ENCODE results near the gene CLEC12A. TPM values are rescaled to one million over a fixed set of nuclear protein-coding genes. Genes with fewer than 3 reads are reported as not detected.
"Not testable (repeated sequence)": the region's sequence is repeated elsewhere in the genome, so short reads cannot be mapped to it uniquely, and the experiment has no call there.

CLEC12A gene
- total RNA-seq, 1 experiment from 2014 or later = not detected

GRCh38 chr12:9952954-9953729, 18.1 kb upstream of the CLEC12A start:
- H3K9me3 ChIP-seq (ENCODE audit: control insufficient read depth in 1 of 2, insufficient read depth in 1 of 2, low read depth in 1 of 2, low read length in 2 of 2); H3K9me2 ChIP-seq (ENCODE audit: insufficient read depth); H3K4me1 ChIP-seq (ENCODE audit: control insufficient read depth in 1 of 2, insufficient read depth in 2 of 2, low read length in 2 of 2); H3K4me3 ChIP-seq (replicated peaks in 1 of 2; ENCODE audit: low read depth in 1 of 2, low read length in 2 of 2); BruUV-seq (replicated peaks); H3K27ac ChIP-seq (ENCODE audit: low read depth, low read length); H3K79me2 ChIP-seq (ENCODE audit: insufficient read depth, low read length); RAD21 ChIA-PET (ENCODE audit: low non-redundant PET in 1 of 2, low total read pairs in 2 of 2, uncharacterized antibody in 2 of 2, unreplicated experiment in 2 of 2); CTCF ChIA-PET; H3K36me3 ChIP-seq (ENCODE audit: control insufficient read depth in 1 of 2, insufficient read depth in 2 of 2, low read length in 2 of 2); intact Hi-C loops (cut with micrococcal nuclease); ATAC-seq; POLR2A ChIA-PET; H4K20me1 ChIP-seq (ENCODE audit: insufficient read depth); H3K9ac ChIP-seq (ENCODE audit: low read length); H3K4me2 ChIP-seq (ENCODE audit: low read length); DNase-seq (ENCODE audit: low read depth, low spot score); H2AFZ ChIP-seq (ENCODE audit: low read depth, low read length, poor library complexity, severe bottlenecking): not testable (repeated sequence)
- peaks cover 58% of the 10 kb centered on the region for H3K27me3 ChIP-seq (ENCODE audit: insufficient read depth, low read length)

GRCh38 chr12:9957834-9958233, 13.4 kb upstream of the CLEC12A start:
- Histone ChIP-seq H4K20me1 (ENCODE audit: insufficient read depth) (no peaks in the 10 kb centered on the region), H3K36me3 (ENCODE audit: control insufficient read depth in 1 of 2, insufficient read depth in 2 of 2, low read length in 2 of 2) (no peaks in the 10 kb centered on the region), H3K9me3 (ENCODE audit: control insufficient read depth in 1 of 2, insufficient read depth in 1 of 2, low read depth in 1 of 2, low read length in 2 of 2) (no peaks in the 10 kb centered on the region), H3K27ac (ENCODE audit: low read depth, low read length) (no peak overlapping the region), H3K9ac (ENCODE audit: low read length) (no peak overlapping the region), H3K4me2 (ENCODE audit: low read length) (no peak overlapping the region), H2AFZ (ENCODE audit: low read depth, low read length, poor library complexity, severe bottlenecking) (no peak overlapping the region), H3K4me3 (replicated peaks in 1 of 2; ENCODE audit: low read depth in 1 of 2, low read length in 2 of 2) (no peak overlapping the region), H3K27me3 (ENCODE audit: insufficient read depth, low read length) (peaks cover 53% of the 10 kb centered on the region), H3K4me1 (ENCODE audit: control insufficient read depth in 1 of 2, insufficient read depth in 2 of 2, low read length in 2 of 2) (no peaks in the 10 kb centered on the region), H3K79me2 (ENCODE audit: insufficient read depth, low read length) (no peaks in the 10 kb centered on the region), H3K9me2 (ENCODE audit: insufficient read depth) (no peaks in the 10 kb centered on the region)
- ChIA-PET POLR2A (no interaction called here), CTCF (no interaction called here), RAD21 (ENCODE audit: low non-redundant PET in 1 of 2, low total read pairs in 2 of 2, uncharacterized antibody in 2 of 2, unreplicated experiment in 2 of 2) (no interaction called here)
- no peak for ATAC-seq
- no TSS peak for BruUV-seq (replicated peaks)
- TF ChIP-seq FOSL1 (IDR thresholded peaks at IDR 0.05; ENCODE audit: low read depth) (no peak), ELF1 (IDR thresholded peaks at IDR 0.05; ENCODE audit: borderline replicate concordance, low read depth) (no peak), EZH2 (IDR thresholded peaks at IDR 0.05) (no peak), REST (IDR thresholded peaks at IDR 0.05; ENCODE audit: low read depth) (no peak), ZFX (IDR thresholded peaks at IDR 0.05) (no peak), SP1 (IDR thresholded peaks at IDR 0.05; ENCODE audit: low read depth) (no peak), ZBTB33 (IDR thresholded peaks at IDR 0.05; ENCODE audit: extremely low read depth, insufficient replicate concordance, low read length) (no peak), RAD21 (IDR thresholded peaks at IDR 0.05; ENCODE audit: low read depth) (no peak)
- intact Hi-C loops (cut with micrococcal nuclease) = no loop called here
- DNase-seq (ENCODE audit: low read depth, low spot score) = no peak

Measured in HCT116 (cell line).